GM23338 (cell line): Measurements from ENCODE around the gene EFCC1. TPM values are rescaled to one million over a fixed set of nuclear protein-coding genes. Genes with fewer than 3 reads are reported as not detected.

Experiments
- ATAC-seq: fragments of 200-7000 bp; cut with Tn5 transposase; 3 replicates; pipeline ENCODE4 v1.9.1; 2020
- DNase-seq: peaks from one replicate; pipeline ENCODE4 v3.0.0-alpha.2; 2015; ENCODE audit warnings: low spot score
- H2AFZ ChIP-seq: fragments of 200-600 bp; sonication (generic); 2 replicates; pipeline ENCODE4 v1.8.0; 2016; ENCODE audit warnings: antibody characterized with exemption, mild to moderate bottlenecking, moderate library complexity
- H3F3A ChIP-seq: fragments of 200-600 bp; sonication (generic); replicated peaks from 2 replicates; pipeline ENCODE4 v1.8.0; 2017; ENCODE audit warnings: antibody characterized with exemption, mixed run types, low read depth
- H3K27ac ChIP-seq: fragments of 200-600 bp; sonication (generic); 2 replicates; pipeline ENCODE4 v1.6.1; 2016; ENCODE audit warnings: low read depth
- H3K27me3 ChIP-seq: fragments of 200-600 bp; sonication (generic); 2 replicates; pipeline ENCODE4 v1.8.0; 2016; ENCODE audit warnings: mild to moderate bottlenecking, mixed run types, moderate library complexity; ENCODE audit not compliant: insufficient read depth
- H3K36me3 ChIP-seq: fragments of 200-600 bp; sonication (generic); 2 replicates; pipeline ENCODE4 v1.8.0; 2016; ENCODE audit warnings: mild to moderate bottlenecking; ENCODE audit not compliant: insufficient read depth
- H3K4me1 ChIP-seq: fragments of 200-600 bp; sonication (generic); 2 replicates; pipeline ENCODE4 v1.8.0; 2016; ENCODE audit warnings: mild to moderate bottlenecking, moderate library complexity; ENCODE audit not compliant: insufficient read depth
- H3K4me2 ChIP-seq: fragments of 200-600 bp; sonication (generic); 2 replicates; pipeline ENCODE4 v1.7.1; 2017; ENCODE audit warnings: mixed run types
- H3K4me3 ChIP-seq: fragments of 200-600 bp; sonication (generic); 2 replicates; pipeline ENCODE4 v1.6.1; 2016; ENCODE audit warnings: mixed run types
- H3K79me2 ChIP-seq: fragments of 200-600 bp; sonication (generic); replicated peaks from 2 replicates; pipeline ENCODE4 v1.8.0; 2017; ENCODE audit warnings: mild to moderate bottlenecking; ENCODE audit not compliant: insufficient read depth
- H3K9me2 ChIP-seq: fragments of 200-600 bp; sonication (generic); 2 replicates; pipeline ENCODE4 v1.8.0; 2017; ENCODE audit not compliant: insufficient read depth
- H4K20me1 ChIP-seq: fragments of 200-600 bp; sonication (generic); replicated peaks from 2 replicates; pipeline ENCODE4 v1.8.0; 2017; ENCODE audit warnings: mild to moderate bottlenecking; ENCODE audit not compliant: insufficient read depth
- H3K27ac Mint-ChIP-seq: 2 replicates; pipeline ENCODE4 v1.8.0; 2020; ENCODE audit warnings: inconsistent platforms, mild to moderate bottlenecking, moderate library complexity, mixed read lengths
- H3K27me3 Mint-ChIP-seq: 3 replicates; pipeline ENCODE4 v1.8.0; 2022; ENCODE audit warnings: low read depth, mild to moderate bottlenecking, moderate library complexity, mixed read lengths, inconsistent platforms; ENCODE audit not compliant: insufficient read depth, poor library complexity
- H3K36me3 Mint-ChIP-seq: 3 replicates; pipeline ENCODE4 v1.8.0; 2021; ENCODE audit warnings: low read depth, mild to moderate bottlenecking, inconsistent platforms, moderate library complexity, mixed read lengths
- H3K4me1 Mint-ChIP-seq: 3 replicates; pipeline ENCODE4 v1.8.0; 2020; ENCODE audit warnings: mild to moderate bottlenecking, inconsistent platforms, mixed read lengths
- H3K4me3 Mint-ChIP-seq: 3 replicates; pipeline ENCODE4 v1.8.0; 2021; ENCODE audit warnings: moderate library complexity, mild to moderate bottlenecking, inconsistent platforms, mixed read lengths
- H3K9me3 Mint-ChIP-seq: 3 replicates; pipeline ENCODE4 v1.8.0; 2020; ENCODE audit warnings: moderate library complexity, mild to moderate bottlenecking, inconsistent platforms, mixed read lengths
- CREB1 ChIP-seq: fragments of 250-450 bp; sonication (Bioruptor Pico); IDR thresholded peaks from 2 replicates; pipeline ENCODE4 v1.5.0; 2020; ENCODE audit warnings: low read depth, mild to moderate bottlenecking, moderate library complexity
- CTCF ChIP-seq, 2 experiments: fragments of 200-600 bp in 1 of 2; sonication (generic) in 1 of 2; conservative IDR thresholded peaks; 2 replicates each; pipeline versions ENCODE4 v1.5.1 to v1.6.1; 2016 to 2017; ENCODE audit warnings: antibody characterized with exemption in 2 of 2, low read depth in 2 of 2, mild to moderate bottlenecking in 2 of 2, moderate library complexity in 1 of 2
- EZH2 ChIP-seq: fragments of 200-600 bp; sonication (generic); IDR thresholded peaks from one replicate; pipeline ENCODE4 v1.8.0; 2017; ENCODE audit warnings: antibody characterized with exemption, mild to moderate bottlenecking, low read depth; ENCODE audit not compliant: unreplicated experiment
- EZH2phosphoT487 ChIP-seq: fragments of 200-600 bp; sonication (generic); IDR thresholded peaks from one replicate; pipeline ENCODE4 v1.8.1; 2018; ENCODE audit warnings: antibody characterized with exemption; ENCODE audit not compliant: unreplicated experiment
- JUNB ChIP-seq: IDR thresholded peaks from one replicate; pipeline ENCODE4 v1.6.1; 2016; ENCODE audit warnings: antibody characterized with exemption; ENCODE audit not compliant: unreplicated experiment
- NANOG ChIP-seq: IDR thresholded peaks from 2 replicates; pipeline ENCODE4 v1.6.1; 2016; ENCODE audit warnings: antibody characterized with exemption, borderline replicate concordance
- POLR2AphosphoS5 ChIP-seq: IDR thresholded peaks from 2 replicates; pipeline ENCODE4 v1.6.1; 2016; ENCODE audit warnings: antibody characterized with exemption, low read depth
- REST ChIP-seq: IDR thresholded peaks from one replicate; pipeline ENCODE4 v1.6.1; 2018; ENCODE audit warnings: antibody characterized with exemption; ENCODE audit not compliant: unreplicated experiment
- STAT1 ChIP-seq: IDR thresholded peaks from one replicate; pipeline ENCODE4 v1.6.1; 2016; ENCODE audit warnings: antibody characterized with exemption; ENCODE audit not compliant: unreplicated experiment
- ZNF114 ChIP-seq: fragments of 250-450 bp; sonication (Bioruptor Pico); IDR thresholded peaks from 2 replicates; pipeline ENCODE4 v1.5.0; 2020; ENCODE audit warnings: mild to moderate bottlenecking, moderate library complexity
- ZNF331 ChIP-seq: fragments of 250-450 bp; sonication (Bioruptor Pico); IDR thresholded peaks from 2 replicates; pipeline ENCODE4 v1.5.0; 2020; ENCODE audit warnings: low read depth, mild to moderate bottlenecking, moderate library complexity
- polyA plus RNA-seq: library from polyadenylated mRNA; unstranded; fragments of >200 nt; fragmentation: Nextera tagmentation; extraction: Ambion mirVana; gene quantifications from 2 replicates; pipeline ENCODE4 v1.2.1, GENCODE V29; 2016
- total RNA-seq: library from RNA; depleted of rRNA; stranded (reverse); fragments of >200 nt; shearing (Covaris generic); gene quantifications from 2 replicates; pipeline ENCODE4 v1.2.3, GENCODE V29; 2014
- TF ChIP-seq, protein P1 (sequence below): fragments of 250-450 bp; sonication (Bioruptor Pico); IDR thresholded peaks from 2 replicates; pipeline ENCODE4 v1.5.0; 2020; ENCODE audit warnings: mild to moderate bottlenecking, moderate library complexity
- TF ChIP-seq, protein P2 (sequence below): IDR thresholded peaks from 2 replicates; pipeline ENCODE4 v1.6.1; 2016; ENCODE audit warnings: antibody characterized with exemption

The EFCC1 gene
- total and polyA plus RNA-seq, 2 experiments from 2014 or later: not detected

DNA sequence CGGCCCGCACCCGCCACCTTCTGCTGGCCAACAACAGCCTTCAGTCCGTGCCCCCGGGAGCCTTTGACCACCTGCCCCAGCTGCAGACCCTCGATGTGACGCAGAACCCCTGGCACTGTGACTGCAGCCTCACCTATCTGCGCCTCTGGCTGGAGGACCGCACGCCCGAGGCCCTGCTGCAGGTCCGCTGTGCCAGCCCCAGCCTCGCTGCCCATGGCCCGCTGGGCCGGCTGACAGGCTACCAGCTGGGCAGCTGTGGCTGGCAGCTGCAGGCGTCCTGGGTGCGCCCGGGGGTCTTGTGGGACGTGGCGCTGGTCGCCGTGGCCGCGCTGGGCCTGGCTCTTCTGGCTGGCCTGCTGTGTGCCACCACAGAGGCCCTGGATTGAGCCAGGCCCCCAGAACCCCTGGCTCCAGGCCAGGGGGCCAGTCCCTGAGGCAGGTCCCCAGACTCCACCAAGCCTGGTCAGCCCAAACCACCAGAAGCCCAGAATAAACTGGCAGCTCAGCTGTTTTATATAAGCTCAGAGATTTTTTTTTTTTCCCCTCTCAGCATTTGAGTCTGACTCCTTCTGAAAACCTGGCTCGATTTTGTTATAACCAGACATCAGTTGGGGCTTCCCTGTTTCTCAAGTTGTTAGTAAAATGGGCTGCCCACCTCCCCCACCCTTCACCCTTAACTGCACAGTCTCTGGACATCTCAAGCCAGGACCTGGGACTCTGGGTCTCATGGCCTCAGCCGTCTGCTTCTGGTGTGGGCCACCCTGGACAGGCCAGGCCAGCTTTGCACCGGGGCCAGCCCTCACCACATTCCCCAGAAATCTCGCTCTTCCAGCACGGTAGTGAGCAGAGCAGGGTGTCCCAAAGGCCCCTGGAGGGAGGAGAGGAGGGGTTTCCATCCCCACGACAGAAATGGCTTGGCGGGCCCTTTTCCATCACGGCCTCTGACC lies 61.1 kb downstream of the EFCC1 start:
- H3K4me1 Mint-ChIP-seq: peaks cover 5% of the 10 kb centered on the region
- H3K27ac ChIP-seq: no peak overlapping the region
- H3K4me2 ChIP-seq: no peak overlapping the region
- no peaks in the 10 kb centered on the region for H3K9me3 Mint-ChIP-seq
- no peak for TF ChIP-seq STAT1
- no peak for TF ChIP-seq EZH2
- no peak for TF ChIP-seq CREB1 (CRISPR knock-in tag)
- TF ChIP-seq REST: no peak
- TF ChIP-seq EZH2phosphoT487: no peak
- no peak for TF ChIP-seq ZNF331 (CRISPR knock-in tag)
- no peak for TF ChIP-seq CTCF (conservative IDR thresholded peaks at IDR 0.05; ENCODE audit: low read depth in 2 of 2)
- TF ChIP-seq JUNB: no peak
- TF ChIP-seq NANOG: no peak
- TF ChIP-seq, protein P1, sequence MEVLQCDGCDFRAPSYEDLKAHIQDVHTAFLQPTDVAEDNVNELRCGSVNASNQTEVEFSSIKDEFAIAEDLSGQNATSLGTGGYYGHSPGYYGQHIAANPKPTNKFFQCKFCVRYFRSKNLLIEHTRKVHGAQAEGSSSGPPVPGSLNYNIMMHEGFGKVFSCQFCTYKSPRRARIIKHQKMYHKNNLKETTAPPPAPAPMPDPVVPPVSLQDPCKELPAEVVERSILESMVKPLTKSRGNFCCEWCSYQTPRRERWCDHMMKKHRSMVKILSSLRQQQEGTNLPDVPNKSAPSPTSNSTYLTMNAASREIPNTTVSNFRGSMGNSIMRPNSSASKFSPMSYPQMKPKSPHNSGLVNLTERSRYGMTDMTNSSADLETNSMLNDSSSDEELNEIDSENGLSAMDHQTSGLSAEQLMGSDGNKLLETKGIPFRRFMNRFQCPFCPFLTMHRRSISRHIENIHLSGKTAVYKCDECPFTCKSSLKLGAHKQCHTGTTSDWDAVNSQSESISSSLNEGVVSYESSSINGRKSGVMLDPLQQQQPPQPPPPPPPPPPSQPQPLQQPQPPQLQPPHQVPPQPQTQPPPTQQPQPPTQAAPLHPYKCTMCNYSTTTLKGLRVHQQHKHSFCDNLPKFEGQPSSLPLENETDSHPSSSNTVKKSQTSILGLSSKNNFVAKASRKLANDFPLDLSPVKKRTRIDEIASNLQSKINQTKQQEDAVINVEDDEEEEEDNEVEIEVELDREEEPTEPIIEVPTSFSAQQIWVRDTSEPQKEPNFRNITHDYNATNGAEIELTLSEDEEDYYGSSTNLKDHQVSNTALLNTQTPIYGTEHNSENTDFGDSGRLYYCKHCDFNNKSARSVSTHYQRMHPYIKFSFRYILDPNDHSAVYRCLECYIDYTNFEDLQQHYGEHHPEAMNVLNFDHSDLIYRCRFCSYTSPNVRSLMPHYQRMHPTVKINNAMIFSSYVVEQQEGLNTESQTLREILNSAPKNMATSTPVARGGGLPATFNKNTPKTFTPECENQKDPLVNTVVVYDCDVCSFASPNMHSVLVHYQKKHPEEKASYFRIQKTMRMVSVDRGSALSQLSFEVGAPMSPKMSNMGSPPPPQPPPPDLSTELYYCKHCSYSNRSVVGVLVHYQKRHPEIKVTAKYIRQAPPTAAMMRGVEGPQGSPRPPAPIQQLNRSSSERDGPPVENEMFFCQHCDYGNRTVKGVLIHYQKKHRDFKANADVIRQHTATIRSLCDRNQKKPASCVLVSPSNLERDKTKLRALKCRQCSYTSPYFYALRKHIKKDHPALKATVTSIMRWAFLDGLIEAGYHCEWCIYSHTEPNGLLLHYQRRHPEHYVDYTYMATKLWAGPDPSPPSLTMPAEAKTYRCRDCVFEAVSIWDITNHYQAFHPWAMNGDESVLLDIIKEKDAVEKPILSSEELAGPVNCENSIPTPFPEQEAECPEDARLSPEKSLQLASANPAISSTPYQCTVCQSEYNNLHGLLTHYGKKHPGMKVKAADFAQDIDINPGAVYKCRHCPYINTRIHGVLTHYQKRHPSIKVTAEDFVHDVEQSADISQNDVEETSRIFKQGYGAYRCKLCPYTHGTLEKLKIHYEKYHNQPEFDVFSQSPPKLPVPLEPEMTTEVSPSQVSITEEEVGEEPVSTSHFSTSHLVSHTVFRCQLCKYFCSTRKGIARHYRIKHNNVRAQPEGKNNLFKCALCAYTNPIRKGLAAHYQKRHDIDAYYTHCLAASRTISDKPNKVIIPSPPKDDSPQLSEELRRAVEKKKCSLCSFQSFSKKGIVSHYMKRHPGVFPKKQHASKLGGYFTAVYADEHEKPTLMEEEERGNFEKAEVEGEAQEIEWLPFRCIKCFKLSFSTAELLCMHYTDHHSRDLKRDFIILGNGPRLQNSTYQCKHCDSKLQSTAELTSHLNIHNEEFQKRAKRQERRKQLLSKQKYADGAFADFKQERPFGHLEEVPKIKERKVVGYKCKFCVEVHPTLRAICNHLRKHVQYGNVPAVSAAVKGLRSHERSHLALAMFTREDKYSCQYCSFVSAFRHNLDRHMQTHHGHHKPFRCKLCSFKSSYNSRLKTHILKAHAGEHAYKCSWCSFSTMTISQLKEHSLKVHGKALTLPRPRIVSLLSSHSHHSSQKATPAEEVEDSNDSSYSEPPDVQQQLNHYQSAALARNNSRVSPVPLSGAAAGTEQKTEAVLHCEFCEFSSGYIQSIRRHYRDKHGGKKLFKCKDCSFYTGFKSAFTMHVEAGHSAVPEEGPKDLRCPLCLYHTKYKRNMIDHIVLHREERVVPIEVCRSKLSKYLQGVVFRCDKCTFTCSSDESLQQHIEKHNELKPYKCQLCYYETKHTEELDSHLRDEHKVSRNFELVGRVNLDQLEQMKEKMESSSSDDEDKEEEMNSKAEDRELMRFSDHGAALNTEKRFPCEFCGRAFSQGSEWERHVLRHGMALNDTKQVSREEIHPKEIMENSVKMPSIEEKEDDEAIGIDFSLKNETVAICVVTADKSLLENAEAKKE (CRISPR knock-in tag): no peak
- TF ChIP-seq, protein P2, sequence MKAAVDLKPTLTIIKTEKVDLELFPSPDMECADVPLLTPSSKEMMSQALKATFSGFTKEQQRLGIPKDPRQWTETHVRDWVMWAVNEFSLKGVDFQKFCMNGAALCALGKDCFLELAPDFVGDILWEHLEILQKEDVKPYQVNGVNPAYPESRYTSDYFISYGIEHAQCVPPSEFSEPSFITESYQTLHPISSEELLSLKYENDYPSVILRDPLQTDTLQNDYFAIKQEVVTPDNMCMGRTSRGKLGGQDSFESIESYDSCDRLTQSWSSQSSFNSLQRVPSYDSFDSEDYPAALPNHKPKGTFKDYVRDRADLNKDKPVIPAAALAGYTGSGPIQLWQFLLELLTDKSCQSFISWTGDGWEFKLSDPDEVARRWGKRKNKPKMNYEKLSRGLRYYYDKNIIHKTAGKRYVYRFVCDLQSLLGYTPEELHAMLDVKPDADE: no peak
- TF ChIP-seq ZNF114: no peak
- no peak for TF ChIP-seq POLR2AphosphoS5
- peaks cover 13% of the 10 kb centered on the region for H3K27me3 Mint-ChIP-seq
- H3K4me3 ChIP-seq: no peak overlapping the region
- H3K27me3 ChIP-seq: peaks cover under 1% of the 10 kb centered on the region; the same call in 1 of the 2 replicates
- no peaks in the 10 kb centered on the region for H3F3A ChIP-seq
- no peak overlapping the region for H3K27ac Mint-ChIP-seq
- ATAC-seq (no peak), DNase-seq (no peak)
- H3K36me3 Mint-ChIP-seq: no peaks in the 10 kb centered on the region; the same call in 2 of the 3 replicates
- H4K20me1 ChIP-seq: no peaks in the 10 kb centered on the region
- H2AFZ ChIP-seq: no peak overlapping the region
- H3K4me1 ChIP-seq: no peaks in the 10 kb centered on the region
- H3K9me2 ChIP-seq: no peaks in the 10 kb centered on the region
- no peaks in the 10 kb centered on the region for H3K36me3 ChIP-seq
- no peaks in the 10 kb centered on the region for H3K79me2 ChIP-seq
- no peak overlapping the region for H3K4me3 Mint-ChIP-seq
